GM12878 (cell line): ENCODE measurements around the gene VSTM1.

ENCODE experiments used
- CBFB ChIP-seq: IDR thresholded peaks from 2 replicates; pipeline ENCODE4 v1.6.1; 2016; ENCODE audit warnings: antibody characterized with exemption, low read depth
- CTCF ChIP-seq, 3 experiments: IDR thresholded peaks in 2 of 3; conservative IDR thresholded peaks in 1 of 3; 2 replicates each; pipeline ENCODE4 v1.5.1; 2011; ENCODE audit warnings: low read depth in 3 of 3, low read length in 3 of 3, mild to moderate bottlenecking in 3 of 3, control low read depth in 2 of 3, moderate library complexity in 2 of 3, inconsistent platforms in 1 of 3, mixed read lengths in 1 of 3; ENCODE audit not compliant: control insufficient read depth in 2 of 3, insufficient read depth in 1 of 3; ENCODE audit errors: extremely low read depth in 1 of 3
- MXI1 ChIP-seq: fragments of 150-350 bp; IDR thresholded peaks from 2 replicates; pipeline ENCODE4 v1.6.1; 2011; ENCODE audit warnings: low read depth, mild to moderate bottlenecking, inconsistent platforms, low read length, improper control_type of control experiment
- PML ChIP-seq: IDR thresholded peaks from 2 replicates; pipeline ENCODE4 v1.6.1; 2012; ENCODE audit warnings: low read length, inconsistent platforms
- POLR2AphosphoS5 ChIP-seq: IDR thresholded peaks from 2 replicates; pipeline ENCODE4 v1.6.1; 2011; ENCODE audit warnings: mild to moderate bottlenecking, low read length, inconsistent platforms
- SIN3A ChIP-seq: IDR thresholded peaks from 2 replicates; pipeline ENCODE4 v1.6.1; 2012; ENCODE audit warnings: low read depth, low read length, improper control_type of control experiment
- SMC3 ChIP-seq: IDR thresholded peaks from 2 replicates; pipeline ENCODE4 v1.6.1; 2011; ENCODE audit warnings: low read length, improper control_type of control experiment, borderline replicate concordance
- SP1 ChIP-seq: IDR thresholded peaks from one replicate; pipeline ENCODE4 v1.6.1; 2011; ENCODE audit warnings: low read depth, low read length
- SPI1 ChIP-seq: IDR thresholded peaks from 2 replicates; pipeline ENCODE4 v1.6.1; 2011; ENCODE audit warnings: low read depth, mild to moderate bottlenecking, low read length, moderate library complexity, borderline replicate concordance; ENCODE audit not compliant: insufficient read depth
- ZNF274 ChIP-seq: IDR thresholded peaks from one replicate; pipeline ENCODE4 v1.8.0; 2011; ENCODE audit not compliant: insufficient read length, insufficient read depth

- TF ChIP-seq SPI1 (no peak), MXI1 (no peak), CTCF (IDR thresholded peaks at IDR 0.05 in 2 of 3, conservative IDR thresholded peaks at IDR 0.05 in 1 of 3; ENCODE audit: control insufficient read depth in 2 of 3, extremely low read depth in 1 of 3, insufficient read depth in 1 of 3, low read depth in 3 of 3, low read length in 3 of 3) (no peak), ZNF274 (no peak), PML (no peak), POLR2AphosphoS5 (no peak), SP1 (no peak), SIN3A (no peak), SMC3 (no peak), CBFB (no peak)
Observed at GRCh38 chr19:54021932-54022331, 41.8 kb downstream of the VSTM1 start.
